Choroid plexus epithelial cell (primary cell): ENCODE measurements around the gene EBLN2.

Source experiments
- DNase-seq: peaks from one replicate; pipeline ENCODE4 v3.0.0-alpha.2; 2010; ENCODE audit warnings: low read depth
- H3K4me3 ChIP-seq: 2 replicates; pipeline ENCODE4 v1.5.1; 2011; ENCODE audit warnings: low read depth, mild to moderate bottlenecking, control low read depth, low read length, moderate library complexity
- CTCF ChIP-seq: conservative IDR thresholded peaks from 2 replicates; pipeline ENCODE4 v1.5.1; 2011; ENCODE audit warnings: low read depth, mild to moderate bottlenecking, control low read depth, inconsistent platforms, low read length, moderate library complexity

EBLN2 gene

GRCh38 chr3:73061416-73061815, at the start of gene EBLN2:
Gene EBLN2, plus strand, starts transcription at chr3:73061659. Its CDS starts 423 bp downstream, at chr3:73062082.
- DNase-seq = no peak
- H3K4me3 ChIP-seq = no peak within 1 kb of the TSS
- TF ChIP-seq CTCF = no peak

DNA sequence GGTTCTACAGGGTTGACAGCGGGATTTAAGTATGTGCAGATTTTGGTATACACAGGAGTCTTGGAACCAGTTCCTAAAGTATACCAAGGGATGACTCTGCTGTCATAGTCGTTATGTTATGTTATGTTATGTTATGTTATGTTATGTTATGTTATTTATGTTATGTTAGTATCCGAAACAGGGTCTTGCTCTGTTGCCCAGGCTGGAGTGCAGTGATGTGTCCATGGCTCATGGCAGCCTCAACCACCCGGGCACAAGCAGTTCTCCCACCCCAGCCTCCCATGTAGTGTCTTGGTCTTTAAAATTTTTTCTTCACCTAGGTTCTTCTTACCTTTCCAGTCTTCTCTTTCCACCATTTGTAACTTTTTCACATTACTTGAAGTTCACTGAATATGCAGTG, 43.2 kb upstream of the EBLN2 start:
- DNase-seq = no peak
- no peak for TF ChIP-seq CTCF

GRCh38 chr3:73018790-73019441, 42.5 kb upstream of the EBLN2 start:
- TF ChIP-seq CTCF = no peak
- DNase-seq = no peak
- H3K4me3 ChIP-seq = no peak overlapping the region

More for the DNA sequence above, 43.2 kb upstream of the EBLN2 start:
- no peak overlapping the region for H3K4me3 ChIP-seq

DNA sequence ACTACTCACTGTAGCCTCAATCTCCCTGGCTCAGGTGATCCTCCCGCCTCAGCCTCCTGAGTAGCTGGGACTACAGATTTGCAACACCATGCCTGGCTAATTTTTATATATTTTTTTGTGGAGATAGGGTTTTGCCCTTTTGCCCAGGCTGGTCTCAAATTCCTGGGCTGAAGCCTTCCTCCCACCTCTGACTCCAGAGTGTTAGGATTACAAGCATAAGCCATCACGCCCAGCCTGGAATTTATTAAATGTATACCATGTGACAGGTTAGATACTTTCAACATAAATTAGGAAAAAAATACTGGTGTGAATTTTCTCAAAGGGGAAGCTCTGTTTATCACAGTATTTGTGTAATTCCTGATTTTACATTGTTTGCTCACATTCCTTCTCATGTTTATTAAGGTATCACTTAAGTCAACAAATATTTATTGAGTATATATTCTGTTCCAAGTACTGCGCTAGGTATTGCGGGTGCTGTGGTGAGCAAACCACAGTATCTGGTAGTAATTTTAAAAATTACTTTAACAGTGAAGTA, 40.1 kb upstream of the EBLN2 start:
- H3K4me3 ChIP-seq = no peak overlapping the region
- no peak for DNase-seq
- no peak for TF ChIP-seq CTCF

DNA sequence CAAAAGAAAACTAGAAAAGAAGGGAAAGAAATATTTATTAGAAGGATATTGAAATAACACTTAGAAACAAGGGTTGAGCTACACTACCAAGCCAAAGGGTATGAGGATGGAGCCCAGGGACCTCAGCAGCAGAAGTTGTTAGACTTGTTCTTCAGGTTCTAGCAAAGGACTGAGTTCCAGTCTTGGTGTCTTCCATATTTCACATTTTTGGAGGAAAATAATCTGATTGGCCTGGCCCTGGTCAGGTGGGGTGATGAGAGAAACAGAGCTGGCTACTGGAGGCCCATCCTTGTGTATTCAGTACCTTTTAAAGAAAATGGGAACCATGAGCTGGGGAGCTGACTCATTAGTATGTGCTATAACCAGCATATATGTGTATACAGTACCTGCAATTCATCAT, 36.6 kb upstream of the EBLN2 start:
- no peak overlapping the region for H3K4me3 ChIP-seq
- no peak for TF ChIP-seq CTCF
- no peak for DNase-seq

GRCh38 chr3:73026111-73026759, 35.2 kb upstream of the EBLN2 start:
- H3K4me3 ChIP-seq = no peak overlapping the region
- DNase-seq = no peak
- no peak for TF ChIP-seq CTCF

DNA sequence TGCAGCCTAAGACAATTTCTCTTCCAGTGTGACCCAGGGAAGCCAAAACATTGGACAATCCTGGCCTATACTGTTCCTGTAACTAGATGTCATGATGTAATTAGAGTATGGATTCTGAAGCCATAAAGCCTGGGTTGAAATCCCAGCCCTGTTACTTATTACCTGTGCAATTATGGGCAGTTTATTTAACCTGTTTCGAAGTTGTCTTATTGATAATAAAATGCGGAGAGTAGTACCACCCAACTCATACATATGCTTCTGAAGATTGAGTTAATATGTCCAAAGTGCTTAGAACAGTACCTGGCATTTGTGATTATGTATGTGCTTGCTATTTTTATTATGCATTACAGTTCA, 34.7 kb upstream of the EBLN2 start:
- no peak for DNase-seq
- TF ChIP-seq CTCF = no peak
- no peak overlapping the region for H3K4me3 ChIP-seq
